HK-2 (cell line): ENCODE results near the gene ZFX.
"Not testable (repeated sequence)": the region's sequence is repeated elsewhere in the genome, so short reads cannot be mapped to it uniquely, and the experiment has no call there.

ENCODE experiments used
- DNase-seq: peaks from one replicate; pipeline ENCODE4 v3.0.0-alpha.2; 2018; ENCODE audit not compliant: unreplicated experiment

Gene ZFX

GRCh38 chrX:24153178-24153795, 3.8 kb downstream of the ZFX start:
- DNase-seq: no peak

DNA sequence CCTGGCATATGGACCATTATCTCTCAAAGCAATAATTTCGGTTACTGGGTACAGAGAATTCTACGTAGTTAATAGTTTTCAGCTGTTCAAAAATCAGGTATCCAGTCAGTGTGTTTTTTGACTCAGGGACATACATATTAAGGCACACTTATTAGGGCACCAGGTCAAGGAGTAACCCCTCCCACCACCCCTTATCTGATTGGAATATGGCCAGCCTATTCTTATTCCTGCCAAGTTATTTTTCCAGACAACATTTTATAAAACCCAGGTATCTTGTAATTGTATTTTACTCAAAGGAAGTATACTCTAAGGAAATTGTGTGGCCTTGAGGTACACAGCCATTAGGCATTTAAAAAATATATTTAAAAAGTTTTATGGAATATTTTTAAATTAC, 4.3 kb downstream of the ZFX start:
- DNase-seq: no peak

DNA sequence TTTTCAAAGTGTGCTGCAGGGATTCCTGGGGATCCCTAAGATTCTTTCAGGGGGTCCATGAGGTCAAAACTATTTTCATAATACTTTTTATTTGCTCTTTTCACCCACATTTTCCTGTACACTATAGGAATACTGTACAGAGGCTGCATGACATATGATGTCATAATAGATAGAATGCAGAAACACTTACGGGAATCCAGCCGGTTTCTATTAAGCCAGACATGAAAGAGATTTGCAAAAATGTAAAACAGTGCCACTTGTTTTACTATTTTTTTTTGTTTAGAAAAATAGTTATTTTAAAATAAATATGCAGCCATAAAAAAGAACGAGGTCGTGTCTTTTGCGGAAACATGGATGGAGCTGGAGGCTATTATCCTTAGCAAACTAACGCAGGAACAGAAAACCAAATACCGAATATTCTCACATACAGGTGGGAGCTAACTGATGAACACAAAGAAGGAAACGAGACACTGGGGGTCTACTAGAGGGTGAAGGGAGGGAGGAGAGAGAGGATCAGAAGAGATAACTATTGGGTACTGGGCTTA, 5.0 kb downstream of the ZFX start:
- no peak for DNase-seq

- DNase-seq: not testable (repeated sequence)
These were observed 6.2 kb downstream of the ZFX start for GRCh38 chrX:24155747-24156146.

GRCh38 chrX:24156177-24156576, 6.6 kb downstream of the ZFX start:
- no peak for DNase-seq

GRCh38 chrX:24158881-24159280, 9.4 kb downstream of the ZFX start:
- no peak for DNase-seq

GRCh38 chrX:24166078-24166477, 16.5 kb downstream of the ZFX start:
- no peak for DNase-seq

DNA sequence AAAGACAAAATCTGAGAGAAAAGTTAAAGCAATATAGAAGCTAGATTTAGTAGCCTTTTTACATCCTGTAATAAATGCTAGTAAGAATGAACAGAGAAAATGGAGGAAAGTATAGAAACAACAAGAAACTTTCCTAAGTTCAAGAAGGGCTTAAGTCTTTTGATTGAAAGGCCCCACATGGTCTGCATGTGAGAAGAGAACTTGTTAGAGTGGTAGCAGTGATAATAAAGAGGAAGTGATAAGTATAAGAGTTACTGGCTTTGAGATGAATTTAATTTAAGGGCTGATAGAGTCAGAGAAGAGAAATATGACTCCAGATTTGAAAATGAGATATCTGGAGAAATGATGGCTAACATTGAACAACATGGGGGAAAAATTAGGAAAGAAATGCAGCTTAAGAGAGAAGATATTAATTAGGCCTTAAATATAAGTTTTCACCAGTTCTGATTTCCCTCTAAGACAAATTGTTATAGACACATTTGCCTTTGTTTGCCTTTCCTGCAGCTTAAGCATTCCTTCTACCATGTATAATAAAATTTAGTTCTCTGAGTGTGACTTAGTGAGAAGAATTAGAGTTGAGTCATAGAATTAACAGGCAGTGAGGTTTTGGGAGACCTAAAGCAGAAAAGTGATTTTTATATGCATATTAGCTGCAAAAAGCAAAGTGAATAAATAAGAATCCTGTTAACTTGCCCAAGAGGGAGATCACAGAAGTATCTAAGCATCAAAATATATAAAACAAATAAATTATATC, 18.4 kb downstream of the ZFX start:
- DNase-seq: no peak

GRCh38 chrX:24168807-24169206, 19.3 kb downstream of the ZFX start:
- DNase-seq: no peak

DNA sequence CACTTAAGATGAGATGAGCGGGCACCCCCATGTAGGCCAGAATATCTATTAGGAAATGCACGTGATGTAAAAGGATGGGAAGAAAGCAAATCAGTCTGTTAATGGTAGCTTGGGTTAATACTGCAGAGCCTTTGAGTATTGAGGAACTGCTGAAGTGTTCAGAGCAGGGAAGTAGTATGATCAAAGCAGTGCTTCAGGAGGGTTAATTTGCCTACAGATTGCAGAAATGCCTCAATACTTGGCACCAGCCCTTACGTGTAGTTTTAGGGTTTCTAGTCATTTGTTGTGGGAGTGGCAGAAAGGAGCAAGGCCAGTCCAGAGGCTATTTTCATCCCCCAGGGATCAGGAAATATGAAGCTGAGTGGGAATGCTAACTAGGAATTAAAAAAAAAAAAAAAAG, 19.7 kb downstream of the ZFX start:
- DNase-seq: no peak

- DNase-seq: no peak
These were observed 23.8 kb downstream of the ZFX start for GRCh38 chrX:24173115-24173847.

DNA sequence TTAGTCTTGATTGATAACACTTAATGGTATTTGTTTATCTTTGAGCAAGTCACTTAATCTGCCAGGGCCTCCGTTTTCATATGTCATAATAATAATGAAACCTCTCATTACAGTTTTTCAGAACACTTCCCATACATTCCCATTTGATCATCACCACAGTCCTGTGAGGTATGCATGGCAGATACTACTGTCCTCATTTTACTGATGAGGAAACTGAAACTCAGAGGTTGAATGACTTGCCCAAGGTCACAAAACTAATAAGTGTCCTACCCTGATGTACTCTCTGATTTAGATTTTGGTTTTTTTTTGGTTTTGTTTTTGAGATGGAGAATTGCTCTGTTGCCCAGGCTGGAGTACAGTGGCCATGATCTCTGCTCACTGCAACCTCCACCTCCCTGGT, 25.7 kb downstream of the ZFX start:
- no peak for DNase-seq

- DNase-seq: no peak
These were observed 28.9 kb downstream of the ZFX start for GRCh38 chrX:24178441-24178840.

DNA sequence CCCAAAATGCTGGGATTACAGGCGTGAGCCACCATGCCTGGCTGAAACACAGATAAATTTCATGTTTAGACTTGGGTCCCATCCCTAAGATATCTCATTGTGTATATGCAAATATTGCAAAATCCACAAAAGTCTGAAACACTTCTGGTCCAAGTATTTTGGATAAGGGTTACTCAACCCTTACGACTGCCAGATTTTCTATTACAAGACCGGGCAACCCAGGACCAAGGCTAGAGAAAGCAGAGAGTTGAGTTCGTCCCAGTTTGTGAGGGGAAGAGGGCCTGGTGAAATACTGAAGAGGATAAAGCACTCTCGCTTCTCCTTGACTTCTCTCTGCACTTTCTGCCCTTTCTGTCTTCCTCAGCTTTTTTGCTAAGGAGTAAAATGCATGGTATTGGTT, 34.5 kb downstream of the ZFX start:
- DNase-seq: no peak

DNA sequence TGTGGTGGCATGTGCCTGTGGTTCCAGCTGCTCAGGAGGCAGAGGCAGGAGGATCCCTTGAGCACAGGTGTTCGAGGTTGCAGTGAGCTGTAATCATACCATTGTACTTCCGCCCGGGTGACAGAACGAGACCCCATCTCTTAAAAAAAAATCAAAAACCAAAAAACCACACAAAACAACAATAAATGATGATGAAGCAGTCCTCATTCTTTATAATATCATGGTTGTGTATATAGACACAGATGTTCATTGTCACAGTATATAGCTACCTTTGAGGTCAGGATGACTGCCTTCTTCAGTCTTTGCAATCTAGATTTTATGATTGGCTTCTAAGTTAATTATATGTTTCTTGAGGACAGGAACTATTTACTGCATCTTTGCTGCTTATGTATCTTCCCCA, 37.0 kb downstream of the ZFX start:
- no peak for DNase-seq

DNA sequence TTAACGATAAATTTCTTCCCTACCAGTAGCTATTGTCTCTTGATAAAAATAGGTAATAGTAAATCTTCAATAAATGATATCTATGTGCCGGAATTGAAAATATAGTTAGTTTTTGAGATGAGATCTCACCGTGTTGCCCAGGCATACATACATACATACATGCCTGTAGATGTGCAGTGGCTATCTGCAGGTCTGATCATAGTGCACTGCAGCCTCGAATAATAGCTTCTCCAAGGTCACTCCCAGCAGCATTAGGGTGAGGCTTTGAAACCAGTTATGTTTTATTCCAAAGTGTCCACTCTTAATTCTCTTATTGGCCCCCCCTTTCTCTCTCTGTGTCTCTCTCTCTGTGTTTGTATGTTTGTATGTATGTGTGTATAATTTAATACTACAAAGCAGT, 37.5 kb downstream of the ZFX start:
- DNase-seq: no peak

DNA sequence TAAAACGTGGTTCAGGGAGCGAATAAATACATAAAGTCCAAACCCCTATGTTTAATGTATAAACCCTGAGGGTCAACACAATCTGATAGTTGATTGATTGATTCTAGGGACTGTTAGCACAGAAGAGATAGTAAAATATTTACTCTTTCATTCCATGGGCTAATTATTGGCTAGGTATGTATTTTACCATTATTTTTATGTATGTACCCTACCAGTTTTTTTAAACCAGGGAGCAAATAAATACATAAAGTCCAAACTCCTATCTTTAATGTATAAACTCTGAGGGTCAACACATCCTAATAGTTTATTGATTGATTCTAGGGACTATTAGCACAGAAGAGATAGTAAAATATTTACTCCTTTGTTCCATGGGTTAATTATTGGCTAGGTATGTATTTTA, 40.0 kb downstream of the ZFX start:
- DNase-seq: no peak

DNA sequence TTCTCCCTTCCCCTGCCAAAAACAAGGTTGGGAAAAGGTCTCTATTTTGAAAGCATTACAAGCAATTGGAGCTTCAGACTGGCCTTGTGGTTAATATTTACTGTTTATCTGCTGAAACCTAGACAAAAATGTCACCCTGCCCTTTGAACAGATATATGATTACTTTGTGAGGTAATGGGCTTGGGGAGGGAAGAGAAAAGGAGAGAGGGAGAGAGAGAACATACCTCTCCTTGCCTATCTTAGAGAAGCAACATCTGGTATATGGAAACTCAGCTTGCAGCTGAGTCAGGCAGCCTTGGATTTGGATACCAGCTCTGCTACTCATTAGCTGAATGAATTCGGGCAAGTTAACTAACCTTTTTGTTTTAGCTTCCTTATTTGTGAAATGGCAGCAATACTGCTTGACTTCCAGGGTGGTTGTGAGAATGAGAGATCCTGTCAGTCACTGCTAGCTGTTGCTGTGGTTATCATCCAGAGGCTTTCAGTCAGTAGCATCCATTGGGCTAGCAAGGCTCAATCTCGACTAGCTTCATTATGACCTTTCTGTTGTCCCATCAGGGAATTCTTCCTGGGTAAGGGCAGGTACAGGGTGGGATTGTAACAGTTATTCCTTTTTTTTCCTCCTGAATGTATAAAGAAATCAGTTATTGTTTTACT, 41.1 kb downstream of the ZFX start:
- DNase-seq: no peak

GRCh38 chrX:24196509-24196908, 47.0 kb downstream of the ZFX start:
- no peak for DNase-seq

DNA sequence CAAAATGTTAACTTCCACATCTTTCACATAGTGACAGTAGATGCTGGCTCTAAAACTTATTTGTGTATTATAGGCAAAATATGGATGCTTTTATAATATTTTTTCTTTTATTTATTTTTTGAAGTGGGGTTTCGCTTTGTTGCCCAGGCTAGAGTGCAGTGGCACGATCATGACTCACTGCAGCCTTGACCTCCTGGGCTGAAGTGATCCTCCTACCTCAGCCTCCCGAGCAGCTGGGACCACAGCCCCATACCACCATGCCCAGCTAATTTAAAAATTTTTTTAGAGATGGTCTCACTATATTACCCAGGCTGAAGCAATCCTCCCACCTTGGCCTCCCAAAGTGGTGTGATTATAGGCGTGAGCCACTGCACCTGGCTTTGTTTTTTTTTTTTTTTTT, 48.6 kb downstream of the ZFX start:
- DNase-seq: no peak

- no peak for DNase-seq
These were observed 50.6 kb downstream of the ZFX start for GRCh38 chrX:24200133-24200532.

DNA sequence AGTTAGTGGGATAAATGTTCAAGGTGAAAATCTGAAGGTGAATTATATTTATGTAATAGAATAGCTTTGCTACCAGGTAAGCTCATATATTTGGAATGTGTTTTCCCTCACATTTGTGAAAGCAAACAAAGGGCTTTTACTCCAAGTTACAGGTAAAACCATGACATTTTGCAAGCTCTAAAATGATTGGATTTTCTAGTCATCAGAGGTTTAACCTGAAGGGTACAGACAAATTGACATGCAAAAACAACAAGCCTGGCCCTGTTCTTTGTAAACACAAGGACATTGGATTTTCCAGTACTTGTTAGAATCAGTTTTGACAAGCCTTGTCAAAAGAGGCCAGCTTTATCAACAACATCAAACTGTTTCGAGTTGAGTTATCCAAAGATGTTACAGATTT, 51.7 kb downstream of the ZFX start:
- no peak for DNase-seq
